HepG2 (cell line): ENCODE measurements around the gene WDR81. TPM values are rescaled to one million over a fixed set of nuclear protein-coding genes. Genes with fewer than 3 reads are reported as not detected.

Experiments used
- ARID4A ChIP-seq: sonication (generic); formaldehyde crosslinking; IDR thresholded peaks from 2 replicates; pipeline ENCODE4 v1.5.0; 2020; ENCODE audit warnings: mild to moderate bottlenecking, missing genetic modification reagents, borderline replicate concordance
- BHLHE40 ChIP-seq: IDR thresholded peaks from 2 replicates; pipeline ENCODE4 v1.6.1; 2011; ENCODE audit warnings: low read length, improper control_type of control experiment
- CBX5 ChIP-seq: sonication (generic); formaldehyde crosslinking; IDR thresholded peaks from 2 replicates; pipeline ENCODE4 v1.4.0; 2020; ENCODE audit warnings: missing genetic modification reagents, borderline replicate concordance
- CC2D1A ChIP-seq: sonication (generic); formaldehyde crosslinking; IDR thresholded peaks from 2 replicates; pipeline ENCODE4 v1.8.1; 2023; ENCODE audit warnings: mild to moderate bottlenecking, missing genetic modification reagents
- ERF ChIP-seq: IDR thresholded peaks from 2 replicates; pipeline ENCODE4 v1.6.1; 2018; ENCODE audit warnings: missing biosample characterization, missing genetic modification reagents
- KAT2B ChIP-seq: fragments of 150-350 bp; IDR thresholded peaks from 2 replicates; pipeline ENCODE4 v1.6.1; 2014; ENCODE audit warnings: low read depth, low read length, borderline replicate concordance
- LBX2 ChIP-seq: sonication (generic); formaldehyde crosslinking; IDR thresholded peaks from 2 replicates; pipeline ENCODE4 v1.5.0; 2020; ENCODE audit warnings: missing genetic modification reagents, mild to moderate bottlenecking, borderline replicate concordance
- SIX4 ChIP-seq: sonication (generic); formaldehyde crosslinking; IDR thresholded peaks from 2 replicates; pipeline ENCODE4 v1.4.0; 2020; ENCODE audit warnings: missing genetic modification reagents
- SP5 ChIP-seq: IDR thresholded peaks from 2 replicates; pipeline ENCODE4 v1.6.1; 2016; ENCODE audit warnings: low read depth, borderline replicate concordance
- SRY ChIP-seq: sonication (generic); formaldehyde crosslinking; IDR thresholded peaks from 2 replicates; pipeline ENCODE4 v1.8.0; 2022; ENCODE audit warnings: mild to moderate bottlenecking, missing genetic modification reagents
- ZC3H4 ChIP-seq: sonication (generic); formaldehyde crosslinking; IDR thresholded peaks from 2 replicates; pipeline ENCODE4 v1.4.0; 2020; ENCODE audit warnings: missing genetic modification reagents, borderline replicate concordance
- ZFP36L1 ChIP-seq: sonication (generic); formaldehyde crosslinking; IDR thresholded peaks from 2 replicates; pipeline ENCODE4 v1.8.0; 2022; ENCODE audit warnings: mild to moderate bottlenecking, missing genetic modification reagents, moderate library complexity
- ZMYM3 ChIP-seq: sonication (generic); formaldehyde crosslinking; IDR thresholded peaks from 2 replicates; pipeline ENCODE4 v1.5.1; 2020; ENCODE audit warnings: mild to moderate bottlenecking, missing genetic modification reagents
- ZNF12 ChIP-seq: sonication (generic); formaldehyde crosslinking; IDR thresholded peaks from 2 replicates; pipeline ENCODE4 v1.5.0; 2020; ENCODE audit warnings: missing genetic modification reagents
- ZNF251 ChIP-seq: sonication (generic); formaldehyde crosslinking; IDR thresholded peaks from 2 replicates; pipeline ENCODE4 v1.9.0; 2021; ENCODE audit warnings: mild to moderate bottlenecking, missing genetic modification reagents
- ZNF589 ChIP-seq: sonication (generic); formaldehyde crosslinking; conservative IDR thresholded peaks from 2 replicates; pipeline ENCODE4 v1.8.0; 2022; ENCODE audit warnings: mild to moderate bottlenecking, moderate library complexity, missing genetic modification reagents
- ZNF704 ChIP-seq: sonication (generic); formaldehyde crosslinking; IDR thresholded peaks from 2 replicates; pipeline ENCODE4 v1.8.1; 2023; ENCODE audit warnings: mild to moderate bottlenecking, inconsistent platforms, moderate library complexity, missing genetic modification reagents, borderline replicate concordance
- ZNF780A ChIP-seq: sonication (generic); formaldehyde crosslinking; IDR thresholded peaks from 2 replicates; pipeline ENCODE4 v1.8.0; 2022; ENCODE audit warnings: mild to moderate bottlenecking, missing genetic modification reagents, moderate library complexity
- ZNF790 ChIP-seq: sonication (generic); formaldehyde crosslinking; IDR thresholded peaks from 2 replicates; pipeline ENCODE4 v1.8.0; 2022; ENCODE audit warnings: missing genetic modification reagents, mild to moderate bottlenecking, borderline replicate concordance
- polyA plus RNA-seq, 8 experiments: library from polyadenylated mRNA; depleted of rRNA in 3 of 8; stranded (reverse) in 7 of 8; unstranded in 1 of 8; fragments of >200 nt; fragmentation: Illumina TruSeq in 4 of 8; extraction: Trizol in 4 of 8; gene quantifications; 2 replicates each; pipeline versions ENCODE4 v1.2.1 to v1.2.3, GENCODE V29; 2011 to 2016; ENCODE audit warnings: low read depth in 4 of 8, missing spikeins in 1 of 8, mixed read lengths in 1 of 8; ENCODE audit not compliant: insufficient read depth in 1 of 8
- total RNA-seq, 5 experiments: library from RNA; depleted of rRNA; stranded (reverse); fragments of >200 nt; fragmentation: Illumina TruSeq; extraction: Trizol; gene quantifications; 2 replicates each; pipeline ENCODE4 v1.2.3, GENCODE V29; 2016; ENCODE audit warnings: low read depth in 1 of 5

WDR81 gene
- total and polyA plus RNA-seq, 2 of the 13 experiments (the other 11 are each of a cell fraction or from before 2014, with no cell fraction given) = 9.1 to 16.7 TPM

GRCh38 chr17:1736348-1737281, 12.1 kb downstream of the WDR81 start (continued):
- TF ChIP-seq ZNF704 (peak; percentile 55; the same call in 1 of the 2 replicates), ERF (peak; percentile 92), LBX2 (CRISPR knock-in tag) (no peak), BHLHE40 (peak; percentile 99), SRY (CRISPR knock-in tag) (peak; percentile 79; the same call in 1 of the 2 replicates), ZNF251 (CRISPR knock-in tag) (no peak), ZNF780A (CRISPR knock-in tag) (no peak; the same call in 1 of the 2 replicates), SP5 (peak; percentile 95), CC2D1A (CRISPR knock-in tag) (0 out of 2 replicates have a peak, but pooled peaks have one; percentile 60), CBX5 (CRISPR knock-in tag) (peak; percentile 16; the same call in 1 of the 2 replicates), ARID4A (CRISPR knock-in tag) (peak; percentile 85; the same call in 1 of the 2 replicates), SIX4 (CRISPR knock-in tag) (peak; percentile 81), ZFP36L1 (CRISPR knock-in tag) (peak; percentile 73; the same call in 1 of the 2 replicates), ZNF12 (CRISPR knock-in tag) (no peak), KAT2B (no peak), ZMYM3 (CRISPR knock-in tag) (peak; percentile 98), ZNF589 (no peak), ZNF790 (CRISPR knock-in tag) (peak; percentile 48; the same call in 1 of the 2 replicates), ZC3H4 (no peak)
